DOHH2 (cell line): ENCODE data around the gene COL5A1.

Source experiments
- EZH2phosphoT487 ChIP-seq: fragments of 200-600 bp; sonication (generic); IDR thresholded peaks from 2 replicates; pipeline ENCODE4 v1.6.1; 2017; ENCODE audit warnings: borderline replicate concordance, mild to moderate bottlenecking, antibody characterized with exemption, low read length, moderate library complexity, mixed read lengths
- TF ChIP-seq, protein P1 (sequence below): fragments of 200-600 bp; sonication (generic); IDR thresholded peaks from one replicate; pipeline ENCODE4 v1.5.1; 2014; ENCODE audit warnings: antibody characterized with exemption, mild to moderate bottlenecking, low read depth, low read length; ENCODE audit not compliant: poor library complexity, severe bottlenecking

DNA sequence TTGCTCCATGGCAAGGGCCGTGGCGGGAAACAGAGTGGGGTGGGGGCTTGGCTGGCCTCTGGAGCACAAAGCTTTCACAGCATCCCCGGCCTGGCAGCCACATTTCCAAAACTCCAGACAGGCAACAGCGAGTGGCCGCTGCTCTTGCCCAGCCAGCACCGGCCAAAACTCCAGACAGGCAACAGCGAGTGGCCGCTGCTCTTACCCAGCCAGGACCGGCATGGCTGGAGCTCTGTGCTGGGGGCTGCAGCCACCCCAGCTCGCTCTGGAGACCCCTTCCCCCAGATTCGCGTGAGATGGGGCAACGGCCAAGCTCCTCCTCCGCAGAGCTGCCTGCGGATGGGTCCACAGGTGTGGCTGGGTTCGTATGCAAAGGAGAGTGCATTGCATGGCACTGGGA is 98.5 kb downstream of the COL5A1 start:
- TF ChIP-seq, protein P1, sequence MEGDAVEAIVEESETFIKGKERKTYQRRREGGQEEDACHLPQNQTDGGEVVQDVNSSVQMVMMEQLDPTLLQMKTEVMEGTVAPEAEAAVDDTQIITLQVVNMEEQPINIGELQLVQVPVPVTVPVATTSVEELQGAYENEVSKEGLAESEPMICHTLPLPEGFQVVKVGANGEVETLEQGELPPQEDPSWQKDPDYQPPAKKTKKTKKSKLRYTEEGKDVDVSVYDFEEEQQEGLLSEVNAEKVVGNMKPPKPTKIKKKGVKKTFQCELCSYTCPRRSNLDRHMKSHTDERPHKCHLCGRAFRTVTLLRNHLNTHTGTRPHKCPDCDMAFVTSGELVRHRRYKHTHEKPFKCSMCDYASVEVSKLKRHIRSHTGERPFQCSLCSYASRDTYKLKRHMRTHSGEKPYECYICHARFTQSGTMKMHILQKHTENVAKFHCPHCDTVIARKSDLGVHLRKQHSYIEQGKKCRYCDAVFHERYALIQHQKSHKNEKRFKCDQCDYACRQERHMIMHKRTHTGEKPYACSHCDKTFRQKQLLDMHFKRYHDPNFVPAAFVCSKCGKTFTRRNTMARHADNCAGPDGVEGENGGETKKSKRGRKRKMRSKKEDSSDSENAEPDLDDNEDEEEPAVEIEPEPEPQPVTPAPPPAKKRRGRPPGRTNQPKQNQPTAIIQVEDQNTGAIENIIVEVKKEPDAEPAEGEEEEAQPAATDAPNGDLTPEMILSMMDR = no peak
- no peak for TF ChIP-seq EZH2phosphoT487
